ENCODE data around the gene APLNR. TPM values are rescaled to one million over a fixed set of nuclear protein-coding genes. Genes with fewer than 3 reads are reported as not detected.

The APLNR gene
- total RNA-seq, 2 donors from 2014 or later, result 1.8 to 4.3 TPM

GRCh38 chr11:57224537-57224936 lies 12.5 kb downstream of the APLNR start:
- Histone ChIP-seq H3K9me3 (no peaks in the 10 kb centered on the region), H3K27ac (no peak overlapping the region), H3K36me3 (no peaks in the 10 kb centered on the region), H3K4me1 (ENCODE audit: control insufficient read depth in 1 of 2, low read depth in 2 of 2) (no peaks in the 10 kb centered on the region), H3K27me3 (replicated peaks; ENCODE audit: insufficient read depth) (no peaks in the 10 kb centered on the region), H3K4me3 (no peak overlapping the region)
- ATAC-seq (ENCODE audit: insufficient number of reproducible peaks, low FRiP score, low read depth), result no peak
- DNase-seq (ENCODE audit: low spot score), result no peak
- no peak for TF ChIP-seq CTCF (IDR thresholded peaks at IDR 0.05)

GRCh38 chr11:57224128-57224527 lies 12.9 kb downstream of the APLNR start:
- H3K27me3 ChIP-seq (replicated peaks; ENCODE audit: insufficient read depth), result no peaks in the 10 kb centered on the region
- no peak overlapping the region for H3K4me3 ChIP-seq
- no peaks in the 10 kb centered on the region for H3K9me3 ChIP-seq
- H3K36me3 ChIP-seq, result no peaks in the 10 kb centered on the region
- ATAC-seq (ENCODE audit: insufficient number of reproducible peaks, low FRiP score, low read depth) (no peak), DNase-seq (ENCODE audit: low spot score) (no peak)
- H3K27ac ChIP-seq, result no peak overlapping the region
- no peak for TF ChIP-seq CTCF (IDR thresholded peaks at IDR 0.05)
- H3K4me1 ChIP-seq (ENCODE audit: control insufficient read depth in 1 of 2, low read depth in 2 of 2), result no peaks in the 10 kb centered on the region

- ATAC-seq (ENCODE audit: insufficient number of reproducible peaks, low FRiP score, low read depth) (no peak), DNase-seq (ENCODE audit: low spot score) (no peak)
- H3K27me3 ChIP-seq (replicated peaks; ENCODE audit: insufficient read depth), result no peaks in the 10 kb centered on the region
- H3K36me3 ChIP-seq, result no peaks in the 10 kb centered on the region
- no peaks in the 10 kb centered on the region for H3K9me3 ChIP-seq
- no peak for TF ChIP-seq CTCF (IDR thresholded peaks at IDR 0.05)
- no peak overlapping the region for H3K4me3 ChIP-seq
- H3K4me1 ChIP-seq (ENCODE audit: control insufficient read depth in 1 of 2, low read depth in 2 of 2), result no peaks in the 10 kb centered on the region
- H3K27ac ChIP-seq, result no peak overlapping the region
These were observed 13.4 kb downstream of the APLNR start for GRCh38 chr11:57223601-57224000.

GRCh38 chr11:57222239-57222638 lies 14.8 kb downstream of the APLNR start:
- Histone ChIP-seq H3K4me3 (no peak overlapping the region), H3K27me3 (replicated peaks; ENCODE audit: insufficient read depth) (no peaks in the 10 kb centered on the region), H3K36me3 (no peaks in the 10 kb centered on the region), H3K4me1 (ENCODE audit: control insufficient read depth in 1 of 2, low read depth in 2 of 2) (no peaks in the 10 kb centered on the region), H3K27ac (no peak overlapping the region), H3K9me3 (no peaks in the 10 kb centered on the region)
- ATAC-seq (ENCODE audit: insufficient number of reproducible peaks, low FRiP score, low read depth), result no peak
- DNase-seq (ENCODE audit: low spot score), result no peak
- no peak for TF ChIP-seq CTCF (IDR thresholded peaks at IDR 0.05)

- Histone ChIP-seq H3K4me3 (no peak overlapping the region), H3K27ac (no peak overlapping the region), H3K27me3 (replicated peaks; ENCODE audit: insufficient read depth) (no peaks in the 10 kb centered on the region), H3K36me3 (no peaks in the 10 kb centered on the region), H3K9me3 (no peaks in the 10 kb centered on the region), H3K4me1 (ENCODE audit: control insufficient read depth in 1 of 2, low read depth in 2 of 2) (no peaks in the 10 kb centered on the region)
- ATAC-seq (ENCODE audit: insufficient number of reproducible peaks, low FRiP score, low read depth), result no peak
- no peak for DNase-seq (ENCODE audit: low spot score)
- TF ChIP-seq CTCF (IDR thresholded peaks at IDR 0.05), result no peak
These were observed 17.9 kb downstream of the APLNR start for GRCh38 chr11:57219021-57219627.

Data from thoracic aorta (tissue), 2 donors.